H9 (cell line): Measurements from ENCODE around the gene ERF. TPM values are rescaled to one million over a fixed set of nuclear protein-coding genes. Genes with fewer than 3 reads are reported as not detected.

Experiments
- DNase-seq: peaks from one replicate; pipeline ENCODE4 v3.0.0-alpha.2; 2017
- H2AFZ ChIP-seq: one replicate; pipeline ENCODE4 v1.6.1; 2013; ENCODE audit warnings: mild to moderate bottlenecking, low read length, control low read depth, moderate library complexity
- H2AK5ac ChIP-seq: 2 replicates; pipeline ENCODE4 v1.6.1; 2013; ENCODE audit warnings: low read length, control low read depth, mixed read lengths; ENCODE audit not compliant: insufficient read length
- H2BK120ac ChIP-seq: one replicate; pipeline ENCODE4 v1.6.1; 2013; ENCODE audit warnings: low read depth, mild to moderate bottlenecking, low read length, control low read depth, inconsistent platforms; ENCODE audit not compliant: poor library complexity, severe bottlenecking
- H2BK12ac ChIP-seq: 2 replicates; pipeline ENCODE4 v1.6.1; 2013; ENCODE audit warnings: low read length, control low read depth, mixed read lengths, low read depth; ENCODE audit not compliant: insufficient read length
- H2BK15ac ChIP-seq: 2 replicates; pipeline ENCODE4 v1.6.1; 2013; ENCODE audit warnings: low read depth, low read length, control low read depth
- H2BK20ac ChIP-seq: one replicate; pipeline ENCODE4 v1.6.1; 2013; ENCODE audit warnings: low read depth, mild to moderate bottlenecking, low read length, control low read depth, inconsistent platforms; ENCODE audit not compliant: poor library complexity, severe bottlenecking
- H2BK5ac ChIP-seq: 2 replicates; pipeline ENCODE4 v1.6.1; 2013; ENCODE audit warnings: low read length, control low read depth, mixed read lengths; ENCODE audit not compliant: insufficient read length
- H3K14ac ChIP-seq: 2 replicates; pipeline ENCODE4 v1.6.1; 2013; ENCODE audit warnings: low read length, control low read depth; ENCODE audit not compliant: insufficient read depth
- H3K18ac ChIP-seq: 2 replicates; pipeline ENCODE4 v1.6.1; 2013; ENCODE audit warnings: low read depth, mild to moderate bottlenecking, mixed read lengths, low read length, control low read depth; ENCODE audit not compliant: insufficient read length
- H3K23ac ChIP-seq: 2 replicates; pipeline ENCODE4 v1.6.1; 2013; ENCODE audit warnings: low read length, control low read depth, mixed read lengths, low read depth; ENCODE audit not compliant: insufficient read length
- H3K23me2 ChIP-seq: 2 replicates; pipeline ENCODE4 v1.6.1; 2013; ENCODE audit warnings: low read depth, mild to moderate bottlenecking, mixed read lengths, low read length, control low read depth; ENCODE audit not compliant: insufficient read length, poor library complexity, severe bottlenecking
- H3K27ac ChIP-seq: 2 replicates; pipeline ENCODE4 v1.5.1; 2013; ENCODE audit warnings: low read length, control low read depth, mixed read lengths, low read depth; ENCODE audit not compliant: insufficient read length
- H3K27me3 ChIP-seq: 2 replicates; pipeline ENCODE4 v1.6.1; 2013; ENCODE audit warnings: low read length, control low read depth, inconsistent platforms; ENCODE audit not compliant: insufficient read depth
- H3K4ac ChIP-seq: 2 replicates; pipeline ENCODE4 v1.6.1; 2013; ENCODE audit warnings: low read depth, mild to moderate bottlenecking, control low read depth, inconsistent platforms, low read length, moderate library complexity
- H3K4me1 ChIP-seq: 2 replicates; pipeline ENCODE4 v1.6.1; 2013; ENCODE audit warnings: low read length, control low read depth, inconsistent platforms; ENCODE audit not compliant: insufficient read depth
- H3K4me2 ChIP-seq: 2 replicates; pipeline ENCODE4 v1.6.1; 2013; ENCODE audit warnings: low read length, control low read depth, mixed read lengths; ENCODE audit not compliant: insufficient read length, insufficient read depth
- H3K56ac ChIP-seq: 2 replicates; pipeline ENCODE4 v1.6.1; 2013; ENCODE audit warnings: low read depth, mild to moderate bottlenecking, mixed read lengths, low read length, control low read depth; ENCODE audit not compliant: insufficient read length
- H3K79me1 ChIP-seq: 2 replicates; pipeline ENCODE4 v1.6.1; 2013; ENCODE audit warnings: low read depth, mild to moderate bottlenecking, moderate library complexity, low read length, control low read depth, inconsistent platforms; ENCODE audit not compliant: insufficient read depth, poor library complexity, severe bottlenecking
- H3K79me2 ChIP-seq: 2 replicates; pipeline ENCODE4 v1.6.1; 2013; ENCODE audit warnings: low read length, control low read depth, inconsistent platforms; ENCODE audit not compliant: insufficient read depth
- H3K9ac ChIP-seq: 2 replicates; pipeline ENCODE4 v1.6.1; 2013; ENCODE audit warnings: low read length, control low read depth, mixed read lengths; ENCODE audit not compliant: insufficient read length; ENCODE audit errors: extremely low read depth
- H3K9me3 ChIP-seq: one replicate; pipeline ENCODE4 v1.6.1; 2013; ENCODE audit warnings: low read depth, low read length, inconsistent platforms; ENCODE audit not compliant: control insufficient read depth
- H3T11ph ChIP-seq: one replicate; pipeline ENCODE4 v1.6.1; 2013; ENCODE audit warnings: mild to moderate bottlenecking, low read length, control low read depth, inconsistent platforms
- H4K20me1 ChIP-seq: one replicate; pipeline ENCODE4 v1.6.1; 2013; ENCODE audit not compliant: control insufficient read depth, insufficient read length, insufficient read depth
- H4K5ac ChIP-seq: 2 replicates; pipeline ENCODE4 v1.6.1; 2013; ENCODE audit warnings: low read depth, mild to moderate bottlenecking, mixed read lengths, low read length, control low read depth; ENCODE audit not compliant: insufficient read length
- H4K8ac ChIP-seq: replicated peaks from 2 replicates; pipeline ENCODE4 v1.6.1; 2013; ENCODE audit warnings: low read length, control low read depth, mixed read lengths, low read depth; ENCODE audit not compliant: insufficient read length
- H4K91ac ChIP-seq: 2 replicates; pipeline ENCODE4 v1.6.1; 2013; ENCODE audit warnings: low read depth, mild to moderate bottlenecking, moderate library complexity, mixed read lengths, low read length, control low read depth; ENCODE audit not compliant: insufficient read length
- H3K27ac Mint-ChIP-seq, 3 experiments: 2 replicates in 2 of 3; 3 replicates in 1 of 3; pipeline ENCODE4 v1.8.0; 2020 to 2021; ENCODE audit warnings: mixed read lengths in 3 of 3, mild to moderate bottlenecking in 1 of 3, moderate library complexity in 1 of 3
- H3K27me3 Mint-ChIP-seq: 2 replicates; pipeline ENCODE4 v1.8.0; 2021; ENCODE audit warnings: low read depth, mild to moderate bottlenecking, moderate library complexity, mixed read lengths
- H3K36me3 Mint-ChIP-seq, 3 experiments: 2 replicates in 2 of 3; 3 replicates in 1 of 3; pipeline ENCODE4 v1.8.0; 2020 to 2021; ENCODE audit warnings: low read depth in 3 of 3, mixed read lengths in 3 of 3; ENCODE audit not compliant: insufficient read depth in 1 of 3
- H3K4me1 Mint-ChIP-seq, 2 experiments: 2 replicates each; pipeline ENCODE4 v1.8.0; 2020; ENCODE audit warnings: mixed read lengths in 2 of 2
- H3K4me3 Mint-ChIP-seq, 2 experiments: 2 replicates in 1 of 2; 3 replicates in 1 of 2; pipeline ENCODE4 v1.8.0; 2020 to 2021; ENCODE audit warnings: mild to moderate bottlenecking in 2 of 2, mixed read lengths in 2 of 2, moderate library complexity in 1 of 2
- H3K9me3 Mint-ChIP-seq, 2 experiments: 2 replicates in 1 of 2; 3 replicates in 1 of 2; pipeline ENCODE4 v1.8.0; 2020; ENCODE audit warnings: mild to moderate bottlenecking in 2 of 2, mixed read lengths in 2 of 2, moderate library complexity in 1 of 2
- WGBS: extraction: QIAGEN DNeasy Blood & Tissue Kit; methylation state at CpG from one replicate; pipeline ENCODE4 v1.1.7; 2013; ENCODE audit warnings: missing lambda C conversion rate, low lambda C conversion rate, mixed read lengths; ENCODE audit not compliant: insufficient read length; ENCODE audit errors: extremely low coverage; 5-methylcytosine and 5-hydroxymethylcytosine counted together
- total RNA-seq: library from RNA; stranded (reverse); gene quantifications from 2 replicates; pipeline ENCODE4 v1.2.1, GENCODE V29; 2021
- TF ChIP-seq, protein P1 (sequence below): fragments of 200-600 bp; sonication (generic); conservative IDR thresholded peaks from 3 replicates; pipeline ENCODE4 v1.8.0; 2021; ENCODE audit warnings: antibody characterized with exemption, mild to moderate bottlenecking

The ERF gene
- total RNA-seq, 1 experiment from 2014 or later: 126 TPM

DNA sequence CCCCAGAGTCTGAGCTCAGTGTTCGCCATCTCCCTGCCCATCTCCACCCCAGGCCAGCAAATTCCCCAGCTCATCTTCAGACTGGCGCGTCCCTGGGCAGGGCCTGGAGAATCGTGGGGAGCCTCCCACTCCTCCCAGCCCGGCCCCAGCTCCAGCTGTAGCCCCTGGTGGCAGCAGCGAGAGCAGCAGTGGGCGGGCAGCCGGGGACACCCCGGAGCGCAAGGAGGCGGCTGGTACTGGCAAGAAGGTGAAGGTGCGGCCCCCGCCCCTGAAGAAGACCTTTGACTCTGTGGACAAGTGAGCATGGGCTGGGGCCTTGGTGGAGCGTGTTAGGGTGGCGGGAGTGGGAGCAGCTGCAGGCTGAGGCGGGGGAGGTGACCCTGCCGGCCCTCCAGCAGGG lies 38.6 kb upstream of the ERF start:
- H3K79me1 ChIP-seq: no peaks in the 10 kb centered on the region
- H3K27ac ChIP-seq: no peak overlapping the region
- H2BK12ac ChIP-seq: no peak overlapping the region
- H4K8ac ChIP-seq: no peak overlapping the region
- H3K9me3 Mint-ChIP-seq: no peaks in the 10 kb centered on the region
- H3K4me1 ChIP-seq: no peaks in the 10 kb centered on the region
- no peaks in the 10 kb centered on the region for H3K27me3 ChIP-seq
- no peak overlapping the region for H3K14ac ChIP-seq
- no peak overlapping the region for H4K5ac ChIP-seq
- H3K23ac ChIP-seq: no peak overlapping the region
- H3K9me3 ChIP-seq: no peaks in the 10 kb centered on the region
- no peaks in the 10 kb centered on the region for H3K79me2 ChIP-seq
- no CpG with 5 or more reads among the region's 17 CpGs for WGBS
- H2AK5ac ChIP-seq: no peak overlapping the region
- H2AFZ ChIP-seq: no peak overlapping the region
- peaks cover 13 to 67% (median 50%) of the 10 kb centered on the region in 3 experiments; a peak in 6 of 7 replicates for H3K36me3 Mint-ChIP-seq
- DNase-seq: peak; percentile 60
- no peak overlapping the region for H3T11ph ChIP-seq
- peak overlapping the region in 2 of 3 experiments; percentile 57 to 91; a peak in 3 of 7 replicates for H3K27ac Mint-ChIP-seq
- no peak overlapping the region for H3K56ac ChIP-seq
- no peak overlapping the region for H3K9ac ChIP-seq
- H2BK5ac ChIP-seq: no peak overlapping the region
- H3K27me3 Mint-ChIP-seq: no peaks in the 10 kb centered on the region
- TF ChIP-seq, protein P1, sequence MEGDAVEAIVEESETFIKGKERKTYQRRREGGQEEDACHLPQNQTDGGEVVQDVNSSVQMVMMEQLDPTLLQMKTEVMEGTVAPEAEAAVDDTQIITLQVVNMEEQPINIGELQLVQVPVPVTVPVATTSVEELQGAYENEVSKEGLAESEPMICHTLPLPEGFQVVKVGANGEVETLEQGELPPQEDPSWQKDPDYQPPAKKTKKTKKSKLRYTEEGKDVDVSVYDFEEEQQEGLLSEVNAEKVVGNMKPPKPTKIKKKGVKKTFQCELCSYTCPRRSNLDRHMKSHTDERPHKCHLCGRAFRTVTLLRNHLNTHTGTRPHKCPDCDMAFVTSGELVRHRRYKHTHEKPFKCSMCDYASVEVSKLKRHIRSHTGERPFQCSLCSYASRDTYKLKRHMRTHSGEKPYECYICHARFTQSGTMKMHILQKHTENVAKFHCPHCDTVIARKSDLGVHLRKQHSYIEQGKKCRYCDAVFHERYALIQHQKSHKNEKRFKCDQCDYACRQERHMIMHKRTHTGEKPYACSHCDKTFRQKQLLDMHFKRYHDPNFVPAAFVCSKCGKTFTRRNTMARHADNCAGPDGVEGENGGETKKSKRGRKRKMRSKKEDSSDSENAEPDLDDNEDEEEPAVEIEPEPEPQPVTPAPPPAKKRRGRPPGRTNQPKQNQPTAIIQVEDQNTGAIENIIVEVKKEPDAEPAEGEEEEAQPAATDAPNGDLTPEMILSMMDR: peak; percentile 52
- no peaks in the 10 kb centered on the region for H4K20me1 ChIP-seq
- H3K23me2 ChIP-seq: peaks cover 3% of the 10 kb centered on the region
- peaks cover 3 to 39% of the 10 kb centered on the region in 2 experiments for H3K4me1 Mint-ChIP-seq
- H3K18ac ChIP-seq: no peak overlapping the region
- no peak overlapping the region for H2BK15ac ChIP-seq
- no peak overlapping the region for H3K4me3 Mint-ChIP-seq
- no peak overlapping the region for H4K91ac ChIP-seq
- H2BK120ac ChIP-seq: no peak overlapping the region
- H3K4me2 ChIP-seq: no peak overlapping the region
- no peak overlapping the region for H2BK20ac ChIP-seq
- H3K4ac ChIP-seq: no peak overlapping the region
